SK-N-SH treated with all-trans-retinoic acid at 6 μM for 48 hours (cell line): Measurements from ENCODE around the gene CTDNEP1.

Source experiments
- CREB5 ChIP-seq: fragments of 250-450 bp; sonication (Bioruptor Pico); IDR thresholded peaks from 2 replicates; pipeline ENCODE4 v1.5.1; 2020; ENCODE audit warnings: low read depth, mild to moderate bottlenecking, moderate library complexity
- CSRNP3 ChIP-seq: fragments of 250-450 bp; sonication (Bioruptor Pico); IDR thresholded peaks from 2 replicates; pipeline ENCODE4 v1.5.1; 2021; ENCODE audit warnings: mild to moderate bottlenecking, moderate library complexity
- POU6F1 ChIP-seq: fragments of 250-450 bp; sonication (Bioruptor Pico); IDR thresholded peaks from 2 replicates; pipeline ENCODE4 v1.8.0; 2021; ENCODE audit warnings: low read depth, mild to moderate bottlenecking, moderate library complexity, borderline replicate concordance
- SNAI2 ChIP-seq: fragments of 250-450 bp; sonication (Bioruptor Pico); IDR thresholded peaks from 2 replicates; pipeline ENCODE4 v1.5.0; 2020; ENCODE audit warnings: mild to moderate bottlenecking, moderate library complexity
- TCF4 ChIP-seq: fragments of 250-450 bp; sonication (Bioruptor Pico); IDR thresholded peaks from 2 replicates; pipeline ENCODE4 v1.8.0; 2021; ENCODE audit warnings: mild to moderate bottlenecking, moderate library complexity, borderline replicate concordance
- TF ChIP-seq, protein P1 (sequence below): fragments of 250-450 bp; sonication (Bioruptor Pico); IDR thresholded peaks from 2 replicates; pipeline ENCODE4 v1.8.0; 2020; ENCODE audit warnings: mild to moderate bottlenecking, moderate library complexity, borderline replicate concordance

GRCh38 chr17:7222093-7222971, 29.2 kb downstream of the CTDNEP1 start:
- TF ChIP-seq CSRNP3 (CRISPR knock-in tag) (no peak), SNAI2 (no peak), TCF4 (CRISPR knock-in tag) (no peak), CREB5 (no peak), POU6F1 (no peak)
- TF ChIP-seq, protein P1, sequence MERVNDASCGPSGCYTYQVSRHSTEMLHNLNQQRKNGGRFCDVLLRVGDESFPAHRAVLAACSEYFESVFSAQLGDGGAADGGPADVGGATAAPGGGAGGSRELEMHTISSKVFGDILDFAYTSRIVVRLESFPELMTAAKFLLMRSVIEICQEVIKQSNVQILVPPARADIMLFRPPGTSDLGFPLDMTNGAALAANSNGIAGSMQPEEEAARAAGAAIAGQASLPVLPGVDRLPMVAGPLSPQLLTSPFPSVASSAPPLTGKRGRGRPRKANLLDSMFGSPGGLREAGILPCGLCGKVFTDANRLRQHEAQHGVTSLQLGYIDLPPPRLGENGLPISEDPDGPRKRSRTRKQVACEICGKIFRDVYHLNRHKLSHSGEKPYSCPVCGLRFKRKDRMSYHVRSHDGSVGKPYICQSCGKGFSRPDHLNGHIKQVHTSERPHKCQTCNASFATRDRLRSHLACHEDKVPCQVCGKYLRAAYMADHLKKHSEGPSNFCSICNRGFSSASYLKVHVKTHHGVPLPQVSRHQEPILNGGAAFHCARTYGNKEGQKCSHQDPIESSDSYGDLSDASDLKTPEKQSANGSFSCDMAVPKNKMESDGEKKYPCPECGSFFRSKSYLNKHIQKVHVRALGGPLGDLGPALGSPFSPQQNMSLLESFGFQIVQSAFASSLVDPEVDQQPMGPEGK (CRISPR knock-in tag), result no peak
